ENCODE data around the gene LGI1.

DNA sequence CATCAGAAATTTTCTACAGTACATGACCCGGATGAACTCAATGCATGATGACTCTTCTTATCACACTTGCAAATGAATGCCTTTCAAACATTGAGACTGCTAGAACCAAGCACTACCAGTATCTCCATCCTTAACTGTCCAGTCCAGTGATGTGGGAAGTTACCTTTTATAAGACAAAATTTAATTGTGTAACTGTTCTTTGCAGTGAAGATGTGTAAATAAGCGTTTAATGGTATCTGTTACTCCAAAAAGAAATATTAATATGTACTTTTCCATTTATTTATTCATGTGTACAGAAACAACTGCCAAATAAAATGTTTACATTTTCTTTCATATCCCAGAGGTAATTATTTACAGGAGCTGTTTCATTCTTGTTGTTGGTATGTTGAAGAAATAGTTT lies 40.1 kb downstream of the LGI1 start:
- no peak for TF ChIP-seq TCF7L2 (IDR thresholded peaks at IDR 0.05; ENCODE audit: low read depth, low read length)
- no peak for TF ChIP-seq CHD1 (IDR thresholded peaks at IDR 0.05; ENCODE audit: low read length)
- no peak for TF ChIP-seq LARP7 (IDR thresholded peaks at IDR 0.05)
- no peak for TF ChIP-seq SIN3A (IDR thresholded peaks at IDR 0.05; ENCODE audit: borderline replicate concordance in 2 of 2, control insufficient read depth in 1 of 2, low read depth in 2 of 2, low read length in 2 of 2)
- no peak for TF ChIP-seq ELF1 (tag; IDR thresholded peaks at IDR 0.05)

Data from K562 (cell line).